ENCODE results near the gene PLPP4. TPM values are rescaled to one million over a fixed set of nuclear protein-coding genes. Genes with fewer than 3 reads are reported as not detected.
"Not testable (repeated sequence)": the region's sequence is repeated elsewhere in the genome, so short reads cannot be mapped to it uniquely, and the experiment has no call there.

PLPP4 gene
- total RNA-seq, 1 experiment from 2014 or later = 3.5 TPM

GRCh38 chr10:120490288-120490687 is 33.3 kb downstream of the PLPP4 start:
- no peak for DNase-seq
- Histone ChIP-seq H3K36me3 (replicated peaks; ENCODE audit: control insufficient read depth, insufficient read depth, low read length) (no peaks in the 10 kb centered on the region), H3K27me3 (ENCODE audit: control insufficient read depth, insufficient read depth, low read length) (no peaks in the 10 kb centered on the region), H3K4me3 (ENCODE audit: insufficient read depth, low read depth, low read length) (no peak overlapping the region)

DNA sequence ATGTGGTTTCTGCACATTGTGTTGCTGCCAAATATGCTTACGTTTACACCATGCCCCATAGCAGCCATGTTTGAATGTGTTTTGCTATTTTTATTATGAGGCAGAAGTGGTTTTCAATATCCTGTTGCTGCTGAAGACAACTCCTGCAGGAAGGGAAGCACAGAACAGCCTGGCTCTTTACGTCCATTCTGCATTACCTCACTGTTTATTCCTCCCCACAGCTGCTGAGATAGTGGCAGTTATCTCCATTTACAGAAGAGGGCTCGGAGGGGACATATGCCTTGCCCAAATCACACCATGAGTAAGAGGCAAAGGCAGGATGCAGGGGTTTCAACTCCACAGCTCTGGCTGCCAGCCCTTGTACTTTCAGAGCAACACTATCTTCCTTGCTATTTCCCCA is 35.3 kb downstream of the PLPP4 start:
- DNase-seq = no peak
- H3K27me3 ChIP-seq (ENCODE audit: control insufficient read depth, insufficient read depth, low read length) = no peaks in the 10 kb centered on the region
- no peaks in the 10 kb centered on the region for H3K36me3 ChIP-seq (replicated peaks; ENCODE audit: control insufficient read depth, insufficient read depth, low read length)
- H3K4me3 ChIP-seq (ENCODE audit: insufficient read depth, low read depth, low read length) = no peak overlapping the region

GRCh38 chr10:120493411-120494312 is 36.6 kb downstream of the PLPP4 start:
- no peak for DNase-seq
- Histone ChIP-seq H3K4me3 (ENCODE audit: insufficient read depth, low read depth, low read length) (no peak overlapping the region), H3K36me3 (replicated peaks; ENCODE audit: control insufficient read depth, insufficient read depth, low read length) (no peaks in the 10 kb centered on the region), H3K27me3 (ENCODE audit: control insufficient read depth, insufficient read depth, low read length) (no peaks in the 10 kb centered on the region)

DNA sequence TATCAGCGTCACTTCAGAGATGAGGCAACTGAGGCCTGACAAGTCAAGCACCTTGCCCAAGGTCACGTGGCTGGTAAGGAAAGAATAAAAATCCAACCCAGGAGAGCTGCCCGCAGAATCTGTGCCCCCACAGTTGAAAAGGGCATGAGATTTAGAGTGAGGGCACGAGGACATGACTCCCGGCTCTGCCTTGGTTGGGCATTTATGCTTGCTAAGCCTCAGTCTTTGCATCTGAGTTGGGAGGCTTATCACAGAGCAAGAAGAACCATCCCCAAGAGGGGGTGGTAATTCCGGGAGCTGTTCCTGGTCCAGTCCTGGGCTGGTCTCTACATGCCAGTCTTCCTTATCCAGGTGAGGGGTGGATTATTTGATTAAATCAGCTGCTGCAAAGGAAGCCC is 37.3 kb downstream of the PLPP4 start:
- Histone ChIP-seq H3K4me3 (ENCODE audit: insufficient read depth, low read depth, low read length) (no peak overlapping the region), H3K27me3 (ENCODE audit: control insufficient read depth, insufficient read depth, low read length) (no peaks in the 10 kb centered on the region), H3K36me3 (replicated peaks; ENCODE audit: control insufficient read depth, insufficient read depth, low read length) (no peaks in the 10 kb centered on the region)
- no peak for DNase-seq

DNA sequence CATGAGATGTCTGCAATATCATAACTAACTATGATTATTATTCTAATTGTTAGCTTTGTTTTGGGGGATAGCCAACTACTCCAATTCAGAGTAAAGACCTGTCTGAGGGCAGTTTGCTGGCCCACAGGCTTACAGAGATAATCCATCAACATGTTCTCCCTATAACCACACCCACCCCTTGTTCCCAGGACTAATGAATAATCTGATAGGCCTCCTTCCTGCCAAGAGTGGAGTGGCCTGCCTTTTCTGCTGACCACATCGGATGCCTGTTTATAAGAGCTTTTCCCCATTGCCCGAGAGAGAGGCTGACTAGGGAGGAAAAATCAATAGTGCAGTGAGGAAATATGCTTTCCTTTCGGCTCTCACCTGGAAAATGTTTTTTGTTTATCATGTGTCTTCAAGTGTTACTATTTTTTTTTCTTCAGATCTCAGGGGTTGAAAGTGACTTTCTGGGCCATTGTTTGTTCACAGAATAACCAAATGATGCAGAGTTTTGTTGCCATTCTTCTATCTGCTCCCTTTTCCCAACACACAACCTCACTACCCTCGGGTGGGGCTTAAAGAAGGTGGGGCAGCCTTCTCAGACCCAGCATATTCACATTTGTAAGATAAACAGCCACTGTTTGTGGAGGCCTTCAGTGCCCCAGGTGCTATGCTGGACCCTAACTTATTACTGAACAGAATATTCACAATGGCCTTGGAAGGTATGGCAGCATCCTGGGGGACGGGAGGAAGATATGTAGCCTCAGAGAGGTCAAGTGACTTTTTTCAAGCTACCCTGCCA is 38.4 kb downstream of the PLPP4 start:
- Histone ChIP-seq H3K27me3 (ENCODE audit: control insufficient read depth, insufficient read depth, low read length) (no peaks in the 10 kb centered on the region), H3K4me3 (ENCODE audit: insufficient read depth, low read depth, low read length) (no peak overlapping the region), H3K36me3 (replicated peaks; ENCODE audit: control insufficient read depth, insufficient read depth, low read length) (no peaks in the 10 kb centered on the region)
- no peak for DNase-seq

DNA sequence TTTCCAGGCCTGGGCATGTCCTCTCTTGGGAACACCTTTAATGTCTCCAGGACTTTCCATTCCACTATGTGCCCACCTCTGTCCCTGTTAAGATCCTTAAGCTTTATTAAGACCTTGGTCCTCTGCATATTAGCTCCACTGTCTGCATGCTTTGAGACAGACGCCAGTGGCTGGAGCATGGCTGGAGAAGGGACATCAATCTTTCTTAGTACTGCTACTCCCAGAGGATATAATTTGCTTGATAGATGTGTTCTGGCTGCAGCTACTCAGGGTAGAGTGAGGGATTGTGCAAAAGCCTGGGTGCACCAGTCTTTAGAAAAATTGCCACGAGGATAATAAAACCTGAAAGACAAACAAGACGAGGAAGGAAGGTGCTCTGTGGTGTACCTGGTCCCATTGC is 42.9 kb downstream of the PLPP4 start:
- H3K4me3 ChIP-seq (ENCODE audit: insufficient read depth, low read depth, low read length) = no peak overlapping the region
- no peaks in the 10 kb centered on the region for H3K36me3 ChIP-seq (replicated peaks; ENCODE audit: control insufficient read depth, insufficient read depth, low read length)
- no peak for DNase-seq
- no peaks in the 10 kb centered on the region for H3K27me3 ChIP-seq (ENCODE audit: control insufficient read depth, insufficient read depth, low read length)

GRCh38 chr10:120503689-120504088 is 46.7 kb downstream of the PLPP4 start:
- Histone ChIP-seq H3K27me3 (ENCODE audit: control insufficient read depth, insufficient read depth, low read length) (no peaks in the 10 kb centered on the region), H3K36me3 (replicated peaks; ENCODE audit: control insufficient read depth, insufficient read depth, low read length) (no peaks in the 10 kb centered on the region), H3K4me3 (ENCODE audit: insufficient read depth, low read depth, low read length) (no peak overlapping the region)
- no peak for DNase-seq

- not testable (repeated sequence) for H3K36me3 ChIP-seq (replicated peaks; ENCODE audit: control insufficient read depth, insufficient read depth, low read length); H3K4me3 ChIP-seq (ENCODE audit: insufficient read depth, low read depth, low read length); DNase-seq; H3K27me3 ChIP-seq (ENCODE audit: control insufficient read depth, insufficient read depth, low read length)
These were observed 47.2 kb downstream of the PLPP4 start for GRCh38 chr10:120504227-120504626.

DNA sequence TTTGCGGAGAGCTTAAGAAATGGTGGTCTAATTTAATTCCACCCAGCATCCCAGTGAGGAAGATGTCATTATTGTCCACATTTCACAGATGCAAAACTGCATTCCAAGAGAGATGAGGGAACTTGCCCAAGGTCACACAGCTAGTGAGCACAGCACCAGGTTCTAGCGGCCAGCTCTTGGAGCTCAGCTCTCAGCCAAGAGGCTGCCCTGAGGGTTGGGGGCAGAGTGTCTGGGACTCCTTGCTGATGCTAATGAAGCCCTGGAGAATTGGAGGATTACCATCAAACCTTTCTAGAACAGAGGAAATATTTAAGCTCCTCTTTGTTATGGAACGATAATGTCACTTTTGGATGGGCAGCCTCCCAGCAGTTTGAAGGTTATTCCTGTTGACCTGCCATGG is 48.0 kb downstream of the PLPP4 start:
- Histone ChIP-seq H3K36me3 (replicated peaks; ENCODE audit: control insufficient read depth, insufficient read depth, low read length) (no peaks in the 10 kb centered on the region), H3K27me3 (ENCODE audit: control insufficient read depth, insufficient read depth, low read length) (no peaks in the 10 kb centered on the region), H3K4me3 (ENCODE audit: insufficient read depth, low read depth, low read length) (no peak overlapping the region)
- DNase-seq = peak; percentile 20

- DNase-seq = no peak
- no peaks in the 10 kb centered on the region for H3K36me3 ChIP-seq (replicated peaks; ENCODE audit: control insufficient read depth, insufficient read depth, low read length)
- H3K4me3 ChIP-seq (ENCODE audit: insufficient read depth, low read depth, low read length) = no peak overlapping the region
- no peaks in the 10 kb centered on the region for H3K27me3 ChIP-seq (ENCODE audit: control insufficient read depth, insufficient read depth, low read length)
These were observed 48.8 kb downstream of the PLPP4 start for GRCh38 chr10:120505866-120506265.

DNA sequence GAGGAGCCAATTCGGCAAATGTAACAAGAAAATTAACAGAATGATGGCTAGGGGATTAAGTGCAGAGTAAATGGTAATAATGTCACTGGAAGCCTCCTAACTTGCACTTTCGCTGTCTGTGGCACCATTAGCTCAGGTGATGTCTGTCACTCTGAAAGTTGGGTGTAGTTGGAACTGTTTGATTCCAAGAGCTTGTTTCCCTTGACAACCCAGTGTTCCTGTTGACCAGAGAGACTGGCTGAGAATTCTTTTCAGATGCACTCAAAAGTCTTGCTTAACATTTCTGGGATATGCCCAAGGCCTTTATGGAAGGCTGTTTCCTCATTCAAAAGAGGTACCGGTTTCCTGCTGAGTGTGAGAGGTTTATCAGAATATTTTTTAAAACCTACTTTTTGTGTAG is 49.6 kb downstream of the PLPP4 start:
- no peak for DNase-seq
- Histone ChIP-seq H3K36me3 (replicated peaks; ENCODE audit: control insufficient read depth, insufficient read depth, low read length) (no peaks in the 10 kb centered on the region), H3K4me3 (ENCODE audit: insufficient read depth, low read depth, low read length) (no peak overlapping the region), H3K27me3 (ENCODE audit: control insufficient read depth, insufficient read depth, low read length) (no peaks in the 10 kb centered on the region)

GRCh38 chr10:120507175-120507574 is 50.1 kb downstream of the PLPP4 start:
- no peak overlapping the region for H3K4me3 ChIP-seq (ENCODE audit: insufficient read depth, low read depth, low read length)
- no peak for DNase-seq
- H3K36me3 ChIP-seq (replicated peaks; ENCODE audit: control insufficient read depth, insufficient read depth, low read length) = no peaks in the 10 kb centered on the region

DNA sequence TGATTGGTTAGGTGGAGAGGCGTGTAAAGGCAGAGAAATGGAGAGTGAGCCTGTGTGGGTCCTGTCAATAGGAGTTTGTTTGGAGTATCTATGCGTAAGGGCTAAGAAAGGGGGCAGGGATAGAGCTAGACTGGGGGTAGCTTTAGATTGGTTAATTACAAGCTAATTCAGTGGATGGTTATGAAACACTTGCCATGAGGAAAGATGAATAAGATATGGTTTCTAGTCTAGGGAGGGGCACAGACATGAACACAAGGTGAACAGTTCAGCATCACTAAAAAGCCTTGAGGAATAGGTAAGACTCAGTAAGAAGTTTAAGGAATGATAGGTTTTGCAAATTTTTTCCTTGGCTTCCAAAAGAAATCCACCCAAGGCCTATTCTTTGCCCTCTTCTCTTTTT is 50.6 kb downstream of the PLPP4 start:
- Histone ChIP-seq H3K36me3 (replicated peaks; ENCODE audit: control insufficient read depth, insufficient read depth, low read length) (no peaks in the 10 kb centered on the region), H3K4me3 (ENCODE audit: insufficient read depth, low read depth, low read length) (no peak overlapping the region), H3K27me3 (ENCODE audit: control insufficient read depth, insufficient read depth, low read length) (no peaks in the 10 kb centered on the region)
- DNase-seq = no peak

More at GRCh38 chr10:120507175-120507574, 50.1 kb downstream of the PLPP4 start:
- no peaks in the 10 kb centered on the region for H3K27me3 ChIP-seq (ENCODE audit: control insufficient read depth, insufficient read depth, low read length)

GRCh38 chr10:120508393-120508792 is 51.4 kb downstream of the PLPP4 start:
- Histone ChIP-seq H3K27me3 (ENCODE audit: control insufficient read depth, insufficient read depth, low read length) (no peaks in the 10 kb centered on the region), H3K4me3 (ENCODE audit: insufficient read depth, low read depth, low read length) (no peak overlapping the region), H3K36me3 (replicated peaks; ENCODE audit: control insufficient read depth, insufficient read depth, low read length) (no peaks in the 10 kb centered on the region)
- no peak for DNase-seq

DNA sequence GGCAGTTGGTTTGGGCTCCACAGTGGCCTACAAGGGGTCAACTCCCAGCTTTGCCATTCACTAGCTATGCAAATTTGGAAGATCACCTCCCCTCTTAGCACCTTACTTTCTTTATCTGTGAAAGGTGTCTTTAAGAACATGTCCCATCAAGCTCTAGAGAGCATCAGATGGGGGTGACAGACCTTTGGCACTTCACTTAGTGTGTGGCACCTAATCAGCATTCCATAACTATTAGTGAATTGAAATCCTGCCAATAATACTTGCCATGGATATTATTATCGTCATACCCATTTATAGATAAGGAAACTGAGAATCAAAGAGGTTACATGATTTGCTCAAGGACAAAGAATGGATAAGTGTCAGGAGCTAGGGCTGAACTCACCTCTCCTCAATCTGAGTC is 51.9 kb downstream of the PLPP4 start:
- Histone ChIP-seq H3K4me3 (ENCODE audit: insufficient read depth, low read depth, low read length) (no peak overlapping the region), H3K27me3 (ENCODE audit: control insufficient read depth, insufficient read depth, low read length) (no peaks in the 10 kb centered on the region; the same call in 1 of the 2 replicates), H3K36me3 (replicated peaks; ENCODE audit: control insufficient read depth, insufficient read depth, low read length) (no peaks in the 10 kb centered on the region)
- DNase-seq = no peak
